GM23248 (cell line): ENCODE results near the gene SMC5. TPM values are rescaled to one million over a fixed set of nuclear protein-coding genes. Genes with fewer than 3 reads are reported as not detected.

Experiments used
- DNase-seq: peaks from one replicate; pipeline ENCODE4 v3.0.0-alpha.2; 2015
- H2AFZ ChIP-seq: fragments of 200-600 bp; sonication (generic); 2 replicates; pipeline ENCODE4 v1.6.1; 2016; ENCODE audit warnings: antibody characterized with exemption
- H3F3A ChIP-seq: fragments of 200-600 bp; sonication (generic); 2 replicates; pipeline ENCODE4 v1.6.1; 2016; ENCODE audit warnings: mild to moderate bottlenecking, antibody characterized with exemption, mixed run types; ENCODE audit not compliant: insufficient read depth
- H3K27ac ChIP-seq: fragments of 200-600 bp; sonication (generic); 2 replicates; pipeline ENCODE4 v1.5.1; 2016; ENCODE audit warnings: mild to moderate bottlenecking
- H3K27me3 ChIP-seq: fragments of 200-600 bp; sonication (generic); replicated peaks from 2 replicates; pipeline ENCODE4 v1.6.1; 2016; ENCODE audit warnings: mild to moderate bottlenecking; ENCODE audit not compliant: insufficient read depth
- H3K36me3 ChIP-seq: fragments of 200-600 bp; sonication (generic); 2 replicates; pipeline ENCODE4 v1.6.1; 2016; ENCODE audit warnings: low read depth, mild to moderate bottlenecking
- H3K4me1 ChIP-seq: fragments of 200-600 bp; sonication (generic); 2 replicates; pipeline ENCODE4 v1.6.1; 2016; ENCODE audit warnings: mild to moderate bottlenecking; ENCODE audit not compliant: insufficient read depth
- H3K4me2 ChIP-seq: fragments of 200-600 bp; sonication (generic); one replicate; pipeline ENCODE4 v1.6.1; 2016; ENCODE audit warnings: mild to moderate bottlenecking; ENCODE audit not compliant: unreplicated experiment
- H3K4me3 ChIP-seq: fragments of 200-600 bp; sonication (generic); 2 replicates; pipeline ENCODE4 v1.5.1; 2016; ENCODE audit warnings: mild to moderate bottlenecking
- H3K79me2 ChIP-seq: fragments of 200-600 bp; sonication (generic); 2 replicates; pipeline ENCODE4 v1.6.1; 2016; ENCODE audit warnings: mild to moderate bottlenecking; ENCODE audit not compliant: insufficient read depth
- H3K9ac ChIP-seq: fragments of 200-600 bp; sonication (generic); 2 replicates; pipeline ENCODE4 v1.6.1; 2016; ENCODE audit warnings: mild to moderate bottlenecking
- H3K9me2 ChIP-seq: fragments of 200-600 bp; sonication (generic); 2 replicates; pipeline ENCODE4 v1.6.1; 2016; ENCODE audit warnings: mixed run types, mild to moderate bottlenecking, moderate library complexity; ENCODE audit not compliant: insufficient read depth
- H3K9me3 ChIP-seq: fragments of 200-600 bp; sonication (generic); one replicate; pipeline ENCODE4 v1.6.1; 2017; ENCODE audit warnings: low read depth
- H4K20me1 ChIP-seq: fragments of 200-600 bp; sonication (generic); 2 replicates; pipeline ENCODE4 v1.6.0; 2016; ENCODE audit not compliant: insufficient read depth
- EZH2 ChIP-seq: fragments of 200-600 bp; sonication (generic); IDR thresholded peaks from 2 replicates; pipeline ENCODE4 v1.6.1; 2018; ENCODE audit warnings: antibody characterized with exemption, mild to moderate bottlenecking; ENCODE audit not compliant: insufficient read depth, poor library complexity, severe bottlenecking
- EZH2phosphoT487 ChIP-seq: fragments of 200-600 bp; sonication (generic); IDR thresholded peaks from 2 replicates; pipeline ENCODE4 v1.6.1; 2018; ENCODE audit warnings: antibody characterized with exemption, moderate library complexity, mild to moderate bottlenecking, low read depth; ENCODE audit not compliant: insufficient read depth
- WGBS, 2 experiments: methylation state at CpG; one replicate each; pipeline ENCODE4 v1.1.6; 2015 to 2017; ENCODE audit warnings: low lambda C conversion rate in 2 of 2, low coverage in 1 of 2; ENCODE audit errors: missing lambda C conversion rate in 2 of 2; 5-methylcytosine and 5-hydroxymethylcytosine counted together
- in situ Hi-C: fragments of 300-500 bp; cut with MboI; formaldehyde crosslinking; loops from 2 replicates; pipeline ENCODE4 v1.15.0; 2020
- polyA plus RNA-seq: library from polyadenylated mRNA; unstranded; fragments of >200 nt; fragmentation: Nextera tagmentation; extraction: Ambion mirVana; gene quantifications from 2 replicates; pipeline ENCODE4 v1.2.1, GENCODE V29; 2016
- total RNA-seq: library from RNA; depleted of rRNA; stranded (reverse); fragments of >200 nt; shearing (Covaris generic); gene quantifications from 2 replicates; pipeline ENCODE4 v1.2.3, GENCODE V29; 2014

The SMC5 gene
- total and polyA plus RNA-seq, 2 experiments from 2014 or later, result 14.9 to 16.4 TPM

GRCh38 chr9:70292253-70292652, 33.5 kb downstream of the SMC5 start:
- Histone ChIP-seq H3K9ac (no peak overlapping the region), H2AFZ (no peak overlapping the region), H3K9me2 (no peaks in the 10 kb centered on the region), H3K9me3 (no peaks in the 10 kb centered on the region), H3K27ac (no peak overlapping the region), H3K4me3 (no peak overlapping the region), H3K4me2 (no peak overlapping the region), H3K36me3 (peaks cover 37% of the 10 kb centered on the region), H3K79me2 (peaks cover 98% of the 10 kb centered on the region), H3F3A (0 out of 2 replicates have a peak, but pooled peaks cover 10% of the 10 kb centered on the region), H3K27me3 (no peaks in the 10 kb centered on the region), H3K4me1 (peaks cover 8% of the 10 kb centered on the region; the same call in 1 of the 2 replicates), H4K20me1 (peaks cover 3% of the 10 kb centered on the region; the same call in 1 of the 2 replicates)
- in situ Hi-C loops, result no loop called here
- WGBS, 2 experiments, result 100% methylated on average over 1 of the region's 1 CpG
- DNase-seq, result no peak
- TF ChIP-seq EZH2, result no peak
- no peak for TF ChIP-seq EZH2phosphoT487

GRCh38 chr9:70293214-70293613, 34.4 kb downstream of the SMC5 start:
- Histone ChIP-seq H3K4me3 (no peak overlapping the region), H3F3A (0 out of 2 replicates have a peak, but pooled peaks cover 15% of the 10 kb centered on the region), H3K4me1 (peaks cover 11% of the 10 kb centered on the region; the same call in 1 of the 2 replicates), H3K9me2 (no peaks in the 10 kb centered on the region), H3K4me2 (no peak overlapping the region), H4K20me1 (peaks cover 3% of the 10 kb centered on the region; the same call in 1 of the 2 replicates), H3K27me3 (no peaks in the 10 kb centered on the region), H3K27ac (no peak overlapping the region), H3K9ac (no peak overlapping the region), H3K9me3 (no peaks in the 10 kb centered on the region), H3K36me3 (peaks cover 39% of the 10 kb centered on the region), H2AFZ (no peak overlapping the region), H3K79me2 (peaks cover 98% of the 10 kb centered on the region)
- no peak for TF ChIP-seq EZH2
- TF ChIP-seq EZH2phosphoT487, result no peak
- WGBS, 2 experiments, result 88 to 100% methylated on average over 1 of the region's 1 CpG
- no peak for DNase-seq
- in situ Hi-C loops, result no loop called here

DNA sequence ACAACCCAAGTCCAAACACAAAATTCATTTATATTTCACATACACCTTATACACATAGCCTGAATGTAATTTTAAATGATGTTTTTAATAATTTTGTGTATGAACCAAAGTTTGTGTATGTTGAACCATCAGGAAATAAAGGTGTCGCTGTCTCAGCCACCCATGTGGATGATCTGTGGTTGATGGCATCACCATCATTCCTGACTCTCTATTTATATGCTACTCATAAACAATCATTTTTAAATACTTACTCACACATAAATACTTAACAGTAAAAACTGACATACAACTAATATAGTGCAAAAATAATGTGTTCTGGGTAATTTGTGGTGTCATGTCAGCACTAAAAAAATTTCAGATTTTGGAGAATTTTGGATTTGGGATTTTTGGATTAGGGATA, 38.4 kb downstream of the SMC5 start:
- peak; percentile 42 for DNase-seq
- Histone ChIP-seq H4K20me1 (peaks cover 3% of the 10 kb centered on the region; the same call in 1 of the 2 replicates), H3K9me2 (no peaks in the 10 kb centered on the region), H3K4me2 (no peak overlapping the region), H3K9ac (no peak overlapping the region), H3K27ac (no peak overlapping the region), H3K27me3 (no peaks in the 10 kb centered on the region), H2AFZ (no peak overlapping the region), H3K36me3 (peaks cover 56% of the 10 kb centered on the region), H3K9me3 (no peaks in the 10 kb centered on the region), H3K4me1 (peaks cover 11% of the 10 kb centered on the region; the same call in 1 of the 2 replicates), H3F3A (peaks cover 15% of the 10 kb centered on the region; the same call in 1 of the 2 replicates), H3K4me3 (no peak overlapping the region), H3K79me2 (peaks cover 87% of the 10 kb centered on the region)
- WGBS, 2 experiments, result 89 to 95% methylated on average over 1 of the region's 1 CpG
- in situ Hi-C loops, result no loop called here
- TF ChIP-seq EZH2 (no peak), EZH2phosphoT487 (no peak)

DNA sequence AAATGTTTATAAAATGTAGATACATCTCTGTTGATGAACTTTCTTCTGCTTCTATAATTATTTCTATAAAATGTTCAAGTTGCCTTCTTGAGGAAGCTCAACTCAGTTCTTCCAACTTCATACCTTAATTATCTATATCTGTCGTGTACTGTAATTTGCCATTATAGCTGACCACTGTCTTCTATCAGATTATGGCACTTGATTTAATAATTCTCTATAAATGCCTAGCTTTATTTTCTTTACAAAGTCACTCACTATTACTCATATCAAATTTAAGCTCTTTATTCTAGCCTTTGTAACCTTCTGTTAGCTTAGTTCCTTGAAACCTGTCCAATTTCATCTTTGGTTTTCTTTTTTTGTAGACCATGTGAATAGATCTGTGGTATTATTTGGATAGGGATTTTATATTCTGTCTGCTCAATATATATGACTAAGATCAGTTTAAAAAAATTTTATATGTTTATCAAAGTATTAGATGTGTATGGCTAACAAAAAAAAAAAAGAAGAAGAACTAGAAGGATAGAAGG, 39.5 kb downstream of the SMC5 start:
- H3K9me2 ChIP-seq, result no peaks in the 10 kb centered on the region
- no peaks in the 10 kb centered on the region for H4K20me1 ChIP-seq
- 92 to 97% methylated on average over 1 of the region's 1 CpG for WGBS, 2 experiments
- H3K9ac ChIP-seq, result no peak overlapping the region
- H3K27ac ChIP-seq, result no peak overlapping the region
- peaks cover 75% of the 10 kb centered on the region for H3K79me2 ChIP-seq
- H3K4me2 ChIP-seq, result no peak overlapping the region
- no peak for DNase-seq
- H3K27me3 ChIP-seq, result no peaks in the 10 kb centered on the region
- H3K4me3 ChIP-seq, result no peak overlapping the region
- peaks cover 47% of the 10 kb centered on the region for H3K36me3 ChIP-seq
- peaks cover 19% of the 10 kb centered on the region; the same call in 1 of the 2 replicates for H3F3A ChIP-seq
- H2AFZ ChIP-seq, result no peak overlapping the region
- H3K9me3 ChIP-seq, result no peaks in the 10 kb centered on the region
- in situ Hi-C loops, result no loop called here
- TF ChIP-seq EZH2phosphoT487 (no peak), EZH2 (no peak)
- peaks cover 16% of the 10 kb centered on the region for H3K4me1 ChIP-seq
